Measurements from ENCODE around the gene SNX8.
A peak's percentile ranks its signal among the peaks of the same experiment; 100 is the strongest.

SNX8 gene

DNA sequence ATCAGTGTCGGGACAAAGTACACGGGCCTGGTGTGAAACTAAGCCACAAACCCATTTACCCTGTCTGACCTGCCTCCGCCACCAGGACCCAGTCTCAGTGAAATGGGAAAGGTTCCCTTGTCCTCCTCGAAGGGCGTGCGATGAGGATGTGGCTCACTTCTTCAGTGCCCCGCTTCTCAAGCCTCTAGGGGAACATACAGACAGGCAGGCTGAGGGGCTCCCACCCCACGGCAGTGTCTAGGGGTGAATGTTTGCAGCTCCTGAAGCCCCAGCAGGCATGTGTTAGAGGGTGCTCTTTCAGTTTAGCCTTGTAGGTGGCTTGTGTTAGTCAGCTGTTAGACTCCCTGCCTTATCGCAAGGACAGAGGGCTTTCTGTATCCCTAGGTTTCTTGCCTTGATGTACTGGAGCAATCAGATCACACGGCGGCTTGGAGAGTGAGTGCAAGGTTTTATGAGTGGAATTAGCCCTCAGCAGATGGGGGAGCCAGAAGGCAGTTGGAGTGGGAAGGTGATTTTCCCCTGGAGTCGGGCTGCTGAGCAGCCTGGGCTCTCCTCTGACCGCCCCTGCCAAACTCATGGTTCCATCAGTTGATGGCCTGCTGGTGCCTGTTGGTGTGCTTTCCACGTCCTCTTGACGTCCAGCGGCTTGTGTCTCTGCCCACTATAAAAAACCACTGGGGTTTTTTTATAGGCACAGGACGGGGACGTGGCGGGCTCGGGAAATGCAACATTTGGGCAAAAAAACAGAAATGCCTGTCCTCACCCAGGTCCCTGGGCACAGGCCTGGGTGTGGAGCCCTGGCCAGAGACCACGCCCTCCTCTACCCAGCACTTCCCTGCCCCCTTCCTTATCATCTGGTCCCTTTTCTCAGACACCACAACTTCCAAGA, 71.5 kb downstream of the SNX8 start:
- DNase-seq, result peak in 1 of 2 donors; percentile 13

DNA sequence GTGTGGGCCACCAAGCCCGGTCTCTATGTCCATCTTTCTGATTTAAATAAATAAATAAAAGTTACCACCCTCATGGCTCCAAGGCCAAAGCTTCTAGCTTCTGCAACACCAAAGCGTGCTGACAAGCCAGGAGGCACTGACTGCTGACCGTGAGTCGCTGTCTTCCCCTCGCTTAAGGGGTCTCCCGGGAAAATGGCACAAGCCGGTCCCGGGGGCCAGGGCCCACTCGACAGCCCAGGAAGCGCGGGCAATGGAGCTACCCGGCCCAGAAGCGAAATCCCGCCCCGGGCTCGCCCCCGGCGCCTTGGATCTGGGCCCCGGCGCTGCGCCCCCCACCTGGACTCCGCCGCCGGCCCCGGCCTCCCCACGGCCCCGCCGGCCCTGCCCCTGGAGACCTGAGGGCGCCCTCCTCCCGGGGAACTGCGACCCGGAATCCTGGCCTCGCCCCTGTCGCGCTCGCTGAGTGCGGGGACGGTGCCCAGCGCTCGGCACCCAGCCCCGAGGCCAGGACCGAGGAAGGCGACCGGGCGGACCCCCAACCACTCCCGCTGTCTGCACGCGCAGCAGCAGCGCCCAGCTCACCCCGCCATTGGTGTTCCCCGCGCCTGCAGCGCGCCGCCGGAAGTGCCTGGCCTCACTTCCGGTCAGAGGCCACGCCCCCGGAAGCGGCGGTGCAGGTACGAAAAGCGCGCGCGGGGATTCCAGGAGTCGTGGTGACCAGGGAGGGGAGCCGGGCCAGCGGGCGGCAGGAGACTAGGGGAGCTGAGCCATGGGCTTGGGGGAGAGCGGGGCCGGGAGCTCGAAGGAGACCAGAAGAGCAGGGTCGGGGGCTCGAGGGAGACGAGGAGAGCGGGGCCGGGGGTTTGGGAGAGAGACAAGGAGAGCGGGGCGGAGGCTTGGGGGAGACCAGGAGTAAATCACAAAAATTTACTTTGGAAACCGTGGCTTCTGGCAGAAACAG, 72.4 kb downstream of the SNX8 start, which contains the start of the genes MRM2 and NUDT1:
Gene MRM2, minus strand, starts transcription at position 626 of the 961 bp plus-strand sequence. Its CDS starts 36 bp downstream, at position 590.
Gene NUDT1, plus strand, starts transcription at position 647 of the 961 bp plus-strand sequence. CDS start 2,349 bp downstream, outside the sequence.
- peak; percentile 67 to 68 for DNase-seq

DNA sequence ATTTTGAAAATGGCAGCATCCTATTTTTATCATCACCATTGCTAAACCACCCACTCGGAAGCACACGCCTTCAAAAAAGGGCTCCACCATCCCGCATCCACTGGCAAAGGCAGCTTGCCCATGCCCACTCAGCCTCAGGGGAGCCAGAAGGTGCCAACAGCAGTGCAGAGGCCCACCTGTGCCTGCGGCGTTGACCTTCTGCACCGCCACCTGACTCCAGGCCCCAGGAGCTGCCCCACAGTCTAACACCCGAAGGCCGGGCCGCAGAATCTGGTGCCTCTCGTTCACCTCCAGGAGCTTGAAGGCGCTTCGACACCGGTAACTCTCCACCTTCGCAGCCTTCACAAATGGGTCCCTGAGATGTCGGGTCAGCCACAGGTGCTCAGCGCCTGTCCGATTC, 75.0 kb downstream of the SNX8 start:
- DNase-seq, result no peak

DNA sequence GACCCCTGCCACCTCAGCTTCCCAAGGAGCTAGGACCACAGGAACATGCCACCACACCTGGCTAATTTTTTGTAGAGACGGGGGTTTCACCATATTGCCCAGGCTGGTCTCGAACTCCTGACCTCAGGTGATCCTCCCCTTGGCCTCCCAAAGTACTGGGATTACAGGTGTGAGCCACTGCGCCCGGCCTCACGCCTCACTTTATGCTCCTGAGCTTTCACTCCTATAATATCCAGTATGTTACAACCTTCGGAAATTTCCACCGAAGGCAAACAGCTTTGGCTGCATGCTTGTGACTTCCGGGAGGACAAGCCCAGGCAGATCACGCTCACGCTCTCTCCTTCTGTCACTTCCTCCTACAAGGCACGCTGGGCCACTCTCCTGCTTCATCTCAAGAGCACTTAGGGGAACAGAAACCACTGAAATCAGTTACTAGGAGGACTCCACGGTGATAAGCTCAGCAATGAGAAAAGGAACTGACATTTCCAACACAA, 77.1 kb downstream of the SNX8 start:
- DNase-seq, result peak; percentile 27 to 83

DNA sequence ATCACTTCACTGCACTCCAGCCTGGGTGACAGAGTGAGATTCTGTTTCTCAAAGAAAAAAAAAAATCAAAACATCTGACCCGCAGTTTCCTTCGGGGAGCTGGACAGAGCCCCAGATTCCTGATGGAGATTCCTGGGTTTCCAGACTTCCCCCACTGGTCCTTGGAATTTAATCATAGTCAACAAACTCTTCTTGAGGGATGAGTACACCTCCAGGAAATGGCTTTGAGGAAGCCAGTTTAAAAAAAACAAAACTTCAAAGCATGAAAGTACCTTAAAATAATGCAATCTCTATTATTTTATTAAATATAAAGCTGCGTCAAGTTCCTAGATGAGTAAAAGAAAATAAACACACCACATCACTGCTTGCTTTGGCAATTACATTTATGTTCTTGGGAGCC, 80.3 kb downstream of the SNX8 start:
- DNase-seq, result no peak

DNA sequence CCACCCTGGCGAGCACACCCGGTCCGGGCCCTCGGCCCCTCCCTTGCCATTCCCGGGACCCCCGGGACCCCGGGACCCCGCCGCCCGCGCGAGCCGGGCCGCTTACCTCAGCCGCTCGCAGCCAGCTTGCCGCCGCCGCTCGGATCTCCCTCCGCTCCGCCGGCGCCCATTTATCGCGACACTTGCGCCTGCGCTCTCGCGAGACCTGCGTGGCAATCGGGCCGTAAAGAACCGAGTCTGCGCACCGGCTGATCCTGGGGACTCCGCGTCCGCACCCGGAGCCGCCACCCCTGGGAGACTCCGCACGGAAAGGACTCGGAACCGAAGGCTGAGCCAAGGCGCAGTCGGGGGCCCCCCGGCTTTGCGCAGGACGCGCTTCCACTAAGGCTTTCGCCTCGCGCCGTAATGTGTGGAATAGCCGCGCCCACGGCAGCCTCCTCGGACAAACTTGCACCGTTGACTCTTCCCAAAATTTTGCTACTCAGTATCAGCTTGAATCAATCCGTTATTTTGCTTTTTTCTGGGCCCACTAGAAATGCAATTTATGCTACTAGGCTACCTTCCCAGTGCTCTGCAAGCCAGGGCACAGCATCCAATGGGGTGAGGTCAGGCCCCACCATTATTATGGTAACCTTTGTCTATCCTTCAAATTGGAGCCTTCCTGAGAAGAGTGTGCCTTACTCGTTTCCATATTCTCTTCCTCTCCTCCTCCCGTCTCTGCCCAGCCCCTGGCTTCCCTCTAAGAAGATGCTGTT, 81.3 kb downstream of the SNX8 start, which contains the start of gene MAD1L1:
Gene MAD1L1, minus strand, starts transcription at position 180 of the 755 bp plus-strand sequence. CDS start 2,812 bp downstream, outside the sequence.
- DNase-seq, result peak; percentile 87 to 90

DNA sequence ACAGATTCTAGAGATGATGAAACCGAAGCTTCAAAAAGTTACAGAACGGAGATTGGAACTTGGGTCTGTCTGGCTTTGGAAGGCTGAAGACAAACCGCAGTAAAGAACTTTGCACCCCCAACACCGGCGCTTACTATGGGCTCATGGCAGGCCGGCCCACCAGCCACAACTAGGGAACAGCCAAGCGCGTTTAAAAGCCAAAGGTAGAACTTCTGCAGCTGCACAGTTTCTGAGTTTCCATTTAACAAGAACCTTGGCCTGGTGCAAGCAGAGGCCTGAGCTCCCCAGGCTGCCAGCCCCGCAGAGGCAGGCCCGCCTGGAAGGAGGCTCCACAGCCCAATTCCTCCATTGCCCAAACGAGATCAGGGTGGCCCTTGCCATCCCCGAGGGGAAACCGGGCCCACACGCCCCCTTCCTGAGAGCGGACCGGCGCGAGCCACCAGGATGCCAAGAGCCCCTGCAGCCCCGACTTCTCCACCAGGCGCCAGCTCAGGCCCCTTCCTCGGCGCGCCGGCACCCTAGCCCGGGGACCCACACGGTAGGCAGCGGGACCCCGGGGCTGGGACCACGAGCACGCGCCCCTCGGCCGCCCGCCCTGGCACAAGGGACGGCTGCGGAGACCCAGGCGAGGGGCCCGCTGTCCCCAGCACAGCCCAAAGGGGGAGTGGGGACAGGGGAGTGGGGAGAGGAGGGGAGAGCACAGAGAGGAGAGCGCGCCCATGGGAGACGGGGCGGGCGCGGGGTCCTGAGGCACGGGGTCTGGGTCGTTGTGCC, 82.1 kb downstream of the SNX8 start:
- no peak for DNase-seq

DNA sequence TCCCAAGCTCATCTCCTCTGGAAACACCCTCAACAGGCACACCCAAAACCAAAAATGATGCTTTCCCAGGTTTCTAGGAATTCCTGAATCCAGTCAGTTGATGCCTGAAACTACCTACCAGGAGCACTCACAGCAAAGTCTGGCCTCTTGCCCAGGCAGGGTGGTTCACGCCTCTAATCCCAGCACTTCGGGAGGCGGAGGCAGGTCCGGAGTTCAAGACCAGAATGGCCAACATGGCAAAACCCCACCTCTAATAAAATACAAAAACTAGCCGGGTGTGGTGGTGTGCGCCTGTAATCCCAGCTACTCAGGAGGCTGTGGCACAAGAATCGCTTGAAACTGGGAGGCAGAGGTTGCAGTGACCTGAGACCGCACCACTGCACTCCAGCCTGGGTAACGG, 83.4 kb downstream of the SNX8 start:
- DNase-seq, result no peak

DNA sequence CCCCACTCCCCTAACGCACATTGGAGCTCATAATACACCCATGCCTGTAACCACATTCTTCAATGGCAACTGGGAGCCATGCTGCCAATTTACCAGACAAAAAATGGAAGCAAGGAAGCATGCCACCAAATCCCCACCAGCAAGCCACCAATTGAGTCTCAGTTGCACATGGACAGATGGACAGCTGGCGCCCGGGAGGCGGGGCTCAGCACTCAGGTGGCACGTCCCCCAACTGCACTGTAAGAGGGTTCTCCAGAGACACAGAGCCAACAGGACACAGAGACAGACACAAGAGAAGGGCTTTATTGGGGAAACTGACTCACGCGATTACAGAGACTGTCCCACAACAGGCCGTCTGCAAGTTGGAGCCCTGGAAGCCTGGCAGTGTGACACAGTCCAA, 84.0 kb downstream of the SNX8 start:
- no peak for DNase-seq

DNA sequence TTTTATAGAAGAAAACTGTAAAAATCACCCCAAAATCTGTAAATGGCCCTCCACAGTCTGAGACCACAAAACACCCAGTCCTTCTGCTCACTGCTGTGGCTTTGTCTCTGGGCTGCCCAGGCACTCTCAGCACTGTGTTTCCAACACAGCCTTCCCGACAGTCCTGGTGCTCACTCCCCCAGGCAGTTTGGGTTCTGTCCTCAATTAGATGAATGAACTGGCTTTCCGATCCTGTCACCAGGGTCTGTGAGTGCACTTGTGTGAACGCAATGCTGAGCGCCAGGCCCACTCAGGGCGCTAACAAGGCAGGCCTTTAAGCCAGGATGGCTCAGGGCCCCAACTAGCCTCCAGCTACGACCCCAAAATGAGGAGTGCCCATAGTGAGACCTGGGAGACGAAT, 84.8 kb downstream of the SNX8 start:
- DNase-seq, result no peak

DNA sequence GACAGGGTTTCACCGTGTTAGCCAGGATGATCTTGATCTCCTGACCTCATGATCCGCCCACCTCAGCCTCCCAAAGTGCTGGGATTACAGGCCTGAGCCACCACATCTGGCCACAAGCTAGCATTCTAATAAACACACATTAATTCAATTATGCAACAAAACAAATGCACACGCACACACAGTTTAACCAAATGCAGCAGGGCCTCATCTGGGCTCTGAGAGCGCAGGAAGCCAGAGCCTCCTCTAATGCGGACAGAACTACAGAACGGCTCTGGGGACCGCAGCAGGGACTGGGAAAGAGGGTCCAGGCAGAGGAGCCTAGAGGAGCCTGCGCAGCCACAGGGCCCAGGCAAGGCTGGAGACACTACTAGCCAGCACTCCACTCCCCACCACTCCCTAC, 85.3 kb downstream of the SNX8 start:
- no peak for DNase-seq

DNA sequence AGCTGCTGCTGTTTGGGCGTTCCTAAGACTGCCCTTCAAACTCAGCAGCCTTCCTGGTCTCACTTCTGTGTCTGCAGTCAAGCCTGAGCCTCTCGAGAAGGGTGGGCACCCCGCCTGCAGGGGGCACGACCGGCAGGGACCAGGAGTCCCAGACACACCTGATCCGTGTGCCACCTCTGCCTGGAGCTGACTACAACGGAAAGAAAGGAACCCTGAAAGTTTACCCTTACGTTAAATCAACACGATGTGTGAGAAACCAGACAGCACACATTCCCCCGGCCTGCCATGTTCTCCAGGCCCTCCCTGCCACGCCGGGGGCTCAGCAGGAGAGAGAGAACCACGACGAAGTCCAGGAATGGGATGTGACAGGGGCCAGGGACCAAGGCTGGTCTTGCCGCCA, 86.5 kb downstream of the SNX8 start:
- no peak for DNase-seq

DNA sequence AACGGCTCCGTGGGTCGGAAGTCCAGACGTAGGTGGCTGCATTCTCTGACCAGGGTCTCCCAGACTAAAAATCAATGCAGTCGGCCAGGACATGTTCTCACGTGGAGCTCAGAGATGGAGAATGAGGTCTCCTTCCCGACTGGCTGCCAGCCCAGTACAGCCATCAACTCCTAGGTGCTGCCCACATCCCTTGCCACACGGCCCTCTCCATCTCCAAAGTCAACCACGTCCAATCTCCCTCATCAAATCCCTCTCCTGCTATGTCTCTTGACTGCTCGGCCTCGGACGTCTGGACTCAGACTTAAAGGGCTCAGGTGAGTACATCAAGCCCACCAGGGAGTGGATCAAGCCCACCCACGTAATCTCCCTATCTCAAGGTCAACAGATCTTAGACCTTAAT, 88.4 kb downstream of the SNX8 start:
- no peak for DNase-seq

DNA sequence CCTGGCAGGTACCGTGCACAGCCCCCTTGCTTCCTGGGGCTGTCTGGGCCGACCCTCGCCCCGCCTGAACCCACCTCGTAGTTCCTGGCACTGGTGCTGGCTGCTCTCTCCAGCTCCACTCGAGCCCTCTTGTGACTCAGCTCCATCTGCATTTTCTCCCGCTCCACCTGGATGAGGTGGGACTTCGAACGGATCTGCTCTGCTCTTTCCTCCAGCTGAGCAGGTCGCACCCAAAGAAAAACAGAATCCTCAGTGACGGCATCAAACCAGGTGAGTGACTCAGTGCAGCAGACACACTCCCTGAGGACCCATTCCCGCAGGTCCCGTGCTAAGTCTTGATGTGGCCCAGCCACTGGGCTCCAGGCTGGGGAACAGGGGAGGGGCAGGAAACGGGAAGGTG, 88.9 kb downstream of the SNX8 start:
- no peak for DNase-seq

DNA sequence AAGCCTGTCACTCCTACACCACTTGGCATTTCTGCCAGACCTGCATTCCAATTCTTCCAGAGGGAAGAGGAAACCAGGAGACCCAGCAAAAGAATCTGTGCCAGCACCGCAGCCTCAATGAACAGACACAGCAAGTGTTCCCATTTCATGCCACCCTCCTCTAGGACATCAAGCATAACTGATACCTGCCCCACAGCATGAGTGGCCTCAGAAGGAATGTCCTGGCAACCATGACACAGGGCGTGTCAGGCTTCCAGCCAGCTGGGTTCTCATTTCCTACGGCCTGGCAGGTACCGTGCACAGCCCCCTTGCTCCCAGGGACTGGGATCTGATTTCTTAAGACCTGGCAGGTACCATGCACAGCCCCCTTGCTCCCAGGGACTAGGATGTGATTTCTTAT, 89.3 kb downstream of the SNX8 start:
- no peak for DNase-seq

DNA sequence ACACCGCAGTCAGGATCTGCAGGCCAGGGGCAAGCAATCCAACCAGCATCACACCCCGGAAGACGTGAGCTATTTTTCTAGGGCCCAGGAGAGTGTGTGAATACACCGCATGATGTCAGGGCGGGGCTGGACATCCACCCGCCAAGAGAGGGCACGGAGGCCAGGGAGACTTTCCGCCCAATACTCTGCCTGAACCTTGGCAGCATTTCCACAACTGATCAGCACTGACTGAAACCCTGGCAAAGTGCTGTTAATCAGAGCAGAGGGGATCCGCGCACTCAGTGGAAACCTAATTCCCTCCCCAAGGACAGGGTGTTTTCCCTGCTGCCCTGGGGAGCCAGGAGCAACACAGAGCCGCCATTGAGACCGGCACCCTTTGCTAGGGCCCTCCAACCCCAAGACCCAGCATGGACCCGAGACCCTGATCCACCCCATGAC, 89.7 kb downstream of the SNX8 start:
- DNase-seq, result no peak

DNA sequence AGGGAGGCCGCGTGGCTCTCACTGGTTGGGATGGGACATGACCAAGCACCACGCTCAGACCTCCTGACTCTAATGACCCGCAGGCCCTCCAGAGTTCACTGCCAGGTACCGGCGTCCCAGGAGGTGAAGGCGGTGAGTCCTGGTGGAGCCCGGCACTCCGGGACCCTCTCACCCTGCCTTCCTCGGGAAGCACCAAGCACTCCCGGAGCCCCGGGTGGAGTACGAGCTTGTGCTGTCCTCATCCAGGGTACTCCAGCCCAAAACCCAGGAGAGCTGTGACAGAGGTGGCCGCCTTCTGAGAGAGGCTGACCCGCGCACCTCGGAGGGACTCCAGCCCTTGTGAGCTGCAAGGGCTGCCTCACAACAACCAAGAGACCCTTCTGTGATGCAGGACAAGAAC, 90.9 kb downstream of the SNX8 start:
- DNase-seq, result no peak

DNA sequence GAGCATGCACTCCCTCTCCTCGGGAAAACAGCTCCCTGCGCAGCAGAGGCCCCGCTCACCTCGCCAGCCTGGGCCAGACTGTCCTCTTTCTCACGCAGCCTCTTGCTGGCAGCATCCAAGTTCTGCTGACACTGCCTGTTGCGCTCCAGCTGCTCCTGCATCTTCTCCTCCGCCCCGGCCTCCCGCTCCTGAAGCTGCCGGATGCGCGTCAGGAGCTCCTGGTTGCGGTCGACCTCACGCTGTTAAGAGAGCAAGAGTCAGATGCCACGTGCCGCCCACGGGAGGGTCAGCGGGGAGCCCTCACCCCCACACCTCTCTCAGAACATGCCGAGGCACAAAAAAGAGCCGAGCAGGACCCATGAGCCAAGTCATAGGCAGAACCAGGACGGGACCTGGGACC, 91.7 kb downstream of the SNX8 start:
- DNase-seq, result no peak

DNA sequence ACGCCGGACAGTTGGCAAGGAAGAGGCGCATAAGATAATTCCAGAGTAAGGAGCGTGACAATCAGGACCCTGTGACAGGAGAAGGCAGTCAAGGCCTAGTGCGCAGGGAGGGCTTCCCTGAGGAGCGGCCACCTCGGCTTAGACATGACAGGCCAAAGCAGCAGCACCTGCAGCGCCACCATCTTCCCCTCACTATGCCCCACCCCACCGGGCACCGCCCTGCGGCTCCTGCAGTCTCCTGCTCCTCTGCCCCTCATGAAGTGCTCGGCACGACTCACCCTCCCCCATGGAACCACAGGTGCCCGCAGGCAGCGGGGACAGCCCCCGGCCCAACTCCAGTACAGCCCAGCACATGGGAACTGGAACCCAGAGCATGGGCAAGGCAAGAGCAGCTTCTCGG, 93.3 kb downstream of the SNX8 start:
- DNase-seq, result no peak

DNA sequence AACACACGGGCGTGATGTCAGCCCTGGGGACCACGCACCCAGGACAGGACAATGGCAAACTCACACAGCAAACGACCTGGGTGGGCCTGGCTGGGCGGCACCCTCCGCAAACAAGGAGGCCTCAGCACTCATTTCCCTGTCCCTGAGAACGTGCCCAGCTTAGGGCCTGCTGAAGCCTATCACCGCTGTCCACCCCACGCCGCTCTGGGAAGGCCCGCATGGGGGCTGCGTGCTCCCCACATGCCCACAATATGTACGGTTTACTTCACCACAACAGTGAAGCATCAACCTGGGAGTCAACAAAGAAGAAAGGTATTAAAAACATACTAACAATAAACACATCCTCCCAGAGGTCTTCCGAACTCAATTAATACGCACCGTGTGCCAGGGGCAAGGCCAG, 93.7 kb downstream of the SNX8 start:
- DNase-seq, result no peak

DNA sequence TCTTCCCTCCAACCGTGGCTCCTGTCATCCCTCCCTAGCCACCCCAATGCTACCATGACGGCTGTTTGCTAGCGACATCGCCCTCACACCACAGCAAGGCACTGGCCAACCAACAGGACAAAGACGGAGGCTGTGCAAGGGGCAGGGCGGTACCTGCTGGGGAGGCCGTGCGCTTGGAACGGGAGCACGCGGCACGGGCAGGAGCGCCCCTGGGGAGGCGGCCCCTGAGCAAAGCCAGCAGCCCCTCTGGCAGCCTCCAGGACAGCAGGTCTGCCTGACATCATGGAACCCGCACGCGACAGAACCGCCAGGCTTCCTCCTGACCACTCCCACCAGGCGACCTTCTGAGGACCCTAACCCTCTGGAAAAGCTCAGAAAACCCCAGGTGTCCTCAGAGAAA, 94.2 kb downstream of the SNX8 start:
- DNase-seq, result no peak

DNA sequence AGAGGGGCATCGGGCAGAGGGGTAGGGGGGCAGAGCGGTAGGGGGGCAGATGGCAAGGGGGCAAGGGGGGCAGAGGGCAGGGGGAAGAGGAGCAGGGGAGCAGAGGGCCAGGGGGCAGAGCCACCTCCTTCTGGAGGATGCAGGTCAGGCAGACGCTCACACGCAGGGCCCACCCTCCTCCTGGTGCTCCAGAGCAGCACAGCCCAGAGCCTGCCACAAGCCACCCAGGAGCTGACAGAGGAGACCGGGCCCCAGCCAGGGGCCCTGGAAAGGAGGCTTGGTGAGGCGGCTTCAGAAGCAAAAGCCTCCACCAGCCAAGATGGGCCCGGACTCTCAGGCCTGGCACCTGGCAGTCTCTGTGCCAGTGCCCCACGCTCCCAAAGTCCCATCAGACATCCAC, 94.6 kb downstream of the SNX8 start:
- DNase-seq, result no peak
